Nephron progenitor cell (in vitro differentiated cells): ENCODE results near the gene CDKN1B.

Experiments used
- DNase-seq: peaks from one replicate; pipeline ENCODE4 v3.0.0; 2021
- H3K27ac Mint-ChIP-seq: 2 replicates; pipeline ENCODE4 v1.8.0; 2021; ENCODE audit warnings: mild to moderate bottlenecking, moderate library complexity, mixed read lengths
- H3K27me3 Mint-ChIP-seq: 2 replicates; pipeline ENCODE4 v1.8.0; 2021; ENCODE audit warnings: mild to moderate bottlenecking, low read depth, mixed read lengths; ENCODE audit not compliant: poor library complexity
- H3K36me3 Mint-ChIP-seq: 2 replicates; pipeline ENCODE4 v1.8.0; 2021; ENCODE audit warnings: low read depth, mixed read lengths
- H3K4me1 Mint-ChIP-seq: 2 replicates; pipeline ENCODE4 v1.8.0; 2021; ENCODE audit warnings: mixed read lengths
- H3K4me3 Mint-ChIP-seq: 2 replicates; pipeline ENCODE4 v1.8.0; 2021; ENCODE audit warnings: mild to moderate bottlenecking, moderate library complexity, mixed read lengths
- H3K9me3 Mint-ChIP-seq: 2 replicates; pipeline ENCODE4 v1.8.0; 2021; ENCODE audit warnings: mild to moderate bottlenecking, moderate library complexity, mixed read lengths
- CTCF ChIP-seq: fragments of 200-600 bp; sonication (generic); IDR thresholded peaks from 2 replicates; pipeline ENCODE4 v1.5.0; 2021; ENCODE audit warnings: antibody characterized with exemption

CDKN1B gene

DNA sequence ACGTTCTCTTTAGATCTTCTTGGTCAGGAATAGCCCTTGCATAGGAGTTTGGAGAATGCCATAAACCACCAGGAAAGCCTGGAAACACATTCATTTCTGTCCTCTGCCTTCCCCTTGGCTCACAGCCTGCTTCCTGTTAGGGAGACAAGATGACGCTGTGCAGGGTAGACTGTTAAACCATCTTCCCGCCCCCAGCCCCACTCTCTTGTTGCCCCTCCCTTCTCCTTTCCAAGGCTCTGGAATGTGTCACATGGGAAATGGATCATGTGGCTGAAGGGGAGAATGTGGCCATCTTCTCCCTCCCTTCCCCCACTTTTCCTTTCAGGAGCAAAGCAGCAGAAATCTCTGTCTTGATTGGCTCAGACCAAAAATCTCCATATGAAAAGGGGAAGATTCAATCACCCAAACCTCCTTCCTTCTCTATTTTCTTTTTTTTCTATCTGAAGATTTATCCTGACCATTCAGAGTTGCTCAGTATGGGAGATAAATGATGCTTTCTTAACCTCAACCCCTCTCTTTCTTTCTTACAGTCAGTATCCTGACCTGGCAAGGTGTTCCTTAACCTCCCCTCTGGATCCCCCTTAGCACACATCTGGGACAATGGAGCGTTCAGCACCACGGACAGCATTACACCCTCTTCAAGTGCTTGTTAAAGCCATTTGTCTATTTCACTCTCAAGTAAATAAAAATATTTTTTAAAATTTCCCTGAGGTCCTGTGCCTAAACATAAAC, 32.6 kb upstream of the CDKN1B start:
- Mint-ChIP-seq H3K9me3 (no peaks in the 10 kb centered on the region), H3K4me1 (peaks cover 30% of the 10 kb centered on the region), H3K36me3 (no peaks in the 10 kb centered on the region), H3K4me3 (peak overlapping the region; percentile 89), H3K27me3 (no peaks in the 10 kb centered on the region), H3K27ac (peak overlapping the region; percentile 84)
- DNase-seq, result peak; percentile 79
- TF ChIP-seq CTCF, result no peak

DNA sequence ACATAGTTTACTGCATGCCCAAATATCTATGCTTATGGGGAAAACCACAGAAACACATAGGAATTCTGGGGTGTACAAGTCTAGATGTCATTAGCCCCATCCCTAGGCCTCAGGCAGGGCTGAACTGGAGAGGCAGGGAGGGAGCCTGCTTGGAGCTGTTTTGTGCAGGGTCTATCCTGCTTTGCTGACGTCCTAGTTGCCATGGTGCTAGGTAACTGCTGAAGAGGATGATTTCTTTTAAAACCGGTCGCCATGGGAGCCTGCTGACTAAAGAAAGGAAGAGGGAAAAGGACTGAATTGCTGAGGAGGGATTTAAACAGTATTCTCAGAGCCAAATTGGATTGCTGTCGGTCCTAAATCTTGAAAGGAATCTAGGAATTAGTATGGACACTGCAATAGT, 31.9 kb upstream of the CDKN1B start:
- H3K9me3 Mint-ChIP-seq, result no peaks in the 10 kb centered on the region
- H3K27ac Mint-ChIP-seq, result no peak overlapping the region
- TF ChIP-seq CTCF, result no peak
- H3K4me3 Mint-ChIP-seq, result no peak overlapping the region
- DNase-seq, result no peak
- H3K4me1 Mint-ChIP-seq, result peaks cover 30% of the 10 kb centered on the region
- H3K27me3 Mint-ChIP-seq, result no peaks in the 10 kb centered on the region
- H3K36me3 Mint-ChIP-seq, result no peaks in the 10 kb centered on the region

DNA sequence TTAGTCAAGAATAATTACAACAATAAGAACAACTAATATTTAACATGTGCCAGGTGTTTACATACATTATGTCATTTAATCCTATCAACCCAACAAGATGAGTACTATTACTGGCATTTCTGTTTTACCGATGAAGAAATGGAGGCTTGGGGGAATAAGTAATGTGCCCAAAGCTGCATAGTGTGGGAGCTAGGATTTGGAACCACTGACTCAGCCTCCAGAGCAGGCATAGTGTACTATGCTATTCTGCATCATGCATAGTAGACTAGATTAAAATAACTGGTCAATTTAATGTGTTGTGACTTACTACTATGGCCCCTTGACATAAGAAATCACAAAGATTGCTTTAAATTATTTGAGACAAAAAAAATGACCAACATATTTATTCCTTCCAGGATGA, 30.7 kb upstream of the CDKN1B start:
- H3K4me3 Mint-ChIP-seq, result no peak overlapping the region
- no peaks in the 10 kb centered on the region for H3K36me3 Mint-ChIP-seq
- H3K4me1 Mint-ChIP-seq, result peaks cover 30% of the 10 kb centered on the region
- TF ChIP-seq CTCF, result no peak
- H3K27me3 Mint-ChIP-seq, result no peaks in the 10 kb centered on the region
- no peak for DNase-seq
- H3K9me3 Mint-ChIP-seq, result no peaks in the 10 kb centered on the region
- no peak overlapping the region for H3K27ac Mint-ChIP-seq

- Mint-ChIP-seq H3K36me3 (no peaks in the 10 kb centered on the region), H3K4me3 (no peak overlapping the region), H3K27ac (no peak overlapping the region), H3K27me3 (no peaks in the 10 kb centered on the region), H3K9me3 (no peaks in the 10 kb centered on the region), H3K4me1 (peaks cover 30% of the 10 kb centered on the region)
- no peak for TF ChIP-seq CTCF
- DNase-seq, result no peak
Measured at GRCh38 chr12:12686925-12687324, 30.2 kb upstream of the CDKN1B start.

DNA sequence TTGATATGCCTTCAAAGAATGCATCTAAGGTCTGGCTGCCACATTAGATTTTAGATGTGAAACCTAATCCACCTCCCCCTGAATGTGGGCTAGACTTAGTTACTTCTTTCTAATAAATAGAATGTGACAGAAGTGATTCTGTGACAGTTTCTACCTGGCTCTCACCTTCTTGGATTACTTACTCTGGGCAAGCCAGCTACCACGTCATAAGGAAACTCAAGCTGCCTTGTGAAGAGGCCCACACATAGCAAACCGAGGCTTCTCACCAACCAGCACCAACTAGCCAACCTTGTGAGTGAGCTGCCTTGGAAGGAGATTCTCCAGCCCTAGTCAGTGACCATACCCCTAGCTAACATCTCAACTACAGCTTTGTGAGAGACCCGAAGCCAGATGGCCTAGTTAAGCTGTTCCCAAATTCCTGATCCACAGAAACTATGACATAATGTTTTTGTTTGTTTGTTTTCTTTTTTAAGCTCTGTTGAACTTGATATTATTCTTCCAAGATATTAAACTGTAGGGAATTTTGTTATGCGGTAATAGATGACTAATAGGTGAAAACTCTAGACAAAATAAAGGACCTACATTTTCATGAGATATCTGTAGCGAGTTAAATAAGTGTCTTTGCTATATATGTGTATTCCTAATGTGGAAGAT, 27.4 kb upstream of the CDKN1B start:
- no peak for TF ChIP-seq CTCF
- H3K27ac Mint-ChIP-seq, result no peak overlapping the region
- DNase-seq, result no peak
- H3K36me3 Mint-ChIP-seq, result no peaks in the 10 kb centered on the region
- H3K27me3 Mint-ChIP-seq, result peaks cover 4% of the 10 kb centered on the region
- H3K4me1 Mint-ChIP-seq, result peaks cover 8% of the 10 kb centered on the region
- H3K9me3 Mint-ChIP-seq, result no peaks in the 10 kb centered on the region
- H3K4me3 Mint-ChIP-seq, result no peak overlapping the region

DNA sequence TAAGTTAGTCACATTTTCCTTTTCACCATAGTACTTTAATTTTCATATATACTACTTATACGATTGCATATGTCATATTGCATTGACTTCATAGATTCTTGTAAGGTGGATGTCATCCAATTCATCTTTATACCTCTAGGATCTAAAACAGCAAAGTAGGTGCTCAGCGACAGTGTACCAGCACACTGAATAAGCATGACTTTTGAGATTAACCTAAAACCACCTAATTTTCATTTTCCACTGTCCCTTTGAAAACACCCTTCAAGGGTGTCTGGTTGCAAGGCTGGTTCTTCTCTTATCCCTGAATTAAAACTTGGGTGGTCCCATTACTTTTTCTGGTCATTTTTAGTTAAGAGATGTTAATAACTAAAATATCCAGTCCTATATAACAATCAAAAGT, 25.6 kb upstream of the CDKN1B start:
- Mint-ChIP-seq H3K36me3 (no peaks in the 10 kb centered on the region), H3K4me3 (no peak overlapping the region), H3K27me3 (peaks cover 8% of the 10 kb centered on the region), H3K9me3 (no peaks in the 10 kb centered on the region), H3K27ac (no peak overlapping the region), H3K4me1 (peaks cover 8% of the 10 kb centered on the region)
- no peak for TF ChIP-seq CTCF
- DNase-seq, result no peak
